HS-5 (cell line): ENCODE measurements around the gene ATOSB.
"Not testable (repeated sequence)": the region's sequence is repeated elsewhere in the genome, so short reads cannot be mapped to it uniquely, and the experiment has no call there.

Experiments used
- DNase-seq: peaks from one replicate; pipeline ENCODE4 v3.0.0-alpha.2; 2012; ENCODE audit warnings: low read depth

ATOSB gene

GRCh38 chr9:35115680-35116538 lies at the start of gene ATOSB:
Gene ATOSB, minus strand, starts transcription at chr9:35115862. Its CDS starts 7,588 bp downstream, at chr9:35108274.
- peak; percentile 92 for DNase-seq

- peak; percentile 25 for DNase-seq
Measured at GRCh38 chr9:35164711-35165110, 49.0 kb upstream of the ATOSB start.

- no peak for DNase-seq
Measured at GRCh38 chr9:35163413-35163812, 47.8 kb upstream of the ATOSB start.

GRCh38 chr9:35162605-35163315 lies 47.1 kb upstream of the ATOSB start:
- DNase-seq = peak; percentile 4

GRCh38 chr9:35161713-35162604 lies 46.3 kb upstream of the ATOSB start, which contains the start of gene UNC13B:
Gene UNC13B, plus strand, starts transcription at chr9:35162009. Its CDS starts 275 bp downstream, at chr9:35162284.
- peak; percentile 58 for DNase-seq

GRCh38 chr9:35158501-35159280 lies 43.0 kb upstream of the ATOSB start:
- DNase-seq = no peak

- DNase-seq = not testable (repeated sequence)
Measured at GRCh38 chr9:35157836-35158235, 42.2 kb upstream of the ATOSB start.

GRCh38 chr9:35156781-35157180 lies 41.1 kb upstream of the ATOSB start:
- DNase-seq = no peak

- DNase-seq = no peak
Measured at GRCh38 chr9:35152926-35153325, 37.3 kb upstream of the ATOSB start.

GRCh38 chr9:35147941-35148563 lies 32.4 kb upstream of the ATOSB start:
- not testable (repeated sequence) for DNase-seq

GRCh38 chr9:35142037-35142436 lies 26.4 kb upstream of the ATOSB start:
- no peak for DNase-seq

- DNase-seq = no peak
Measured at GRCh38 chr9:35140093-35140492, 24.4 kb upstream of the ATOSB start.

GRCh38 chr9:35136866-35137265 lies 21.2 kb upstream of the ATOSB start:
- DNase-seq = no peak

GRCh38 chr9:35135988-35136387 lies 20.3 kb upstream of the ATOSB start:
- no peak for DNase-seq

GRCh38 chr9:35134920-35135319 lies 19.3 kb upstream of the ATOSB start:
- DNase-seq = no peak

GRCh38 chr9:35116898-35117551 lies 1.4 kb upstream of the ATOSB start:
- peak; percentile 80 for DNase-seq

GRCh38 chr9:35116539-35116897 lies 856 bp upstream of the ATOSB start:
- DNase-seq = no peak

GRCh38 chr9:35114840-35115628 lies 628 bp downstream of the ATOSB start:
- no peak for DNase-seq

GRCh38 chr9:35114113-35114839 lies 1.4 kb downstream of the ATOSB start:
- DNase-seq = no peak
